Mammary microvascular endothelial cell (primary cell): ENCODE measurements around the gene RAP1GDS1. TPM values are rescaled to one million over a fixed set of nuclear protein-coding genes. Genes with fewer than 3 reads are reported as not detected.

Source experiments
- total RNA-seq: library from RNA; depleted of rRNA; stranded (reverse); fragments of >200 nt; gene quantifications from 2 replicates; pipeline ENCODE4 v1.2.3, GENCODE V29; 2015

The RAP1GDS1 gene
- total RNA-seq = 46.7 and 49.3 TPM in 2 replicates

GRCh38 chr4:98260579-98261404, at the start of gene RAP1GDS1:
Gene RAP1GDS1, plus strand, starts transcription at chr4:98261384. Its CDS starts 182 bp downstream, at chr4:98261566.

Other genes with a start within 250 kb of the RAP1GDS1 start
- gene STPG2, start 117.9 kb upstream of the RAP1GDS1 start, total RNA-seq = 0.84 TPM in 1 of 2 replicates, not detected in the other